ENCODE data around the gene FILIP1L. TPM values are rescaled to one million over a fixed set of nuclear protein-coding genes. Genes with fewer than 3 reads are reported as not detected.

Gene FILIP1L
- total RNA-seq, 3 donors from 2014 or later = 8.9 to 37.0 (median 17.1) TPM

GRCh38 chr3:100125161-100125938, 11.0 kb upstream of the FILIP1L start:
- H3K36me3 ChIP-seq (ENCODE audit: low read depth) = no peaks in the 10 kb centered on the region
- H3K4me3 ChIP-seq = no peak overlapping the region
- intact Hi-C loops (cut with DNase I, micrococcal nuclease) = no loop called here
- TF ChIP-seq CTCF (IDR thresholded peaks at IDR 0.05) = no peak
- ATAC-seq = no peak
- no peaks in the 10 kb centered on the region for H3K4me1 ChIP-seq (ENCODE audit: low read depth)
- no peaks in the 10 kb centered on the region for H3K9me3 ChIP-seq
- DNase-seq = no peak

- ATAC-seq = no peak
- H3K4me1 ChIP-seq (ENCODE audit: low read depth) = no peaks in the 10 kb centered on the region
Measured at GRCh38 chr3:100124201-100124761, 10.0 kb upstream of the FILIP1L start.

GRCh38 chr3:100123112-100123511, 8.8 kb upstream of the FILIP1L start:
- intact Hi-C loops (cut with DNase I, micrococcal nuclease) = no loop called here
- ATAC-seq = no peak
- Histone ChIP-seq H3K9me3 (no peaks in the 10 kb centered on the region), H3K36me3 (ENCODE audit: low read depth) (no peaks in the 10 kb centered on the region), H3K4me3 (no peak overlapping the region), H3K4me1 (ENCODE audit: low read depth) (no peaks in the 10 kb centered on the region)
- DNase-seq = no peak
- no peak for TF ChIP-seq CTCF (IDR thresholded peaks at IDR 0.05)

More at GRCh38 chr3:100124201-100124761, 10.0 kb upstream of the FILIP1L start:
- intact Hi-C loops (cut with DNase I, micrococcal nuclease) = no loop called here
- Histone ChIP-seq H3K4me3 (no peak overlapping the region), H3K9me3 (no peaks in the 10 kb centered on the region), H3K36me3 (ENCODE audit: low read depth) (no peaks in the 10 kb centered on the region)
- TF ChIP-seq CTCF (IDR thresholded peaks at IDR 0.05) = no peak
- DNase-seq = no peak

GRCh38 chr3:100122321-100122720, 8.0 kb upstream of the FILIP1L start:
- Histone ChIP-seq H3K4me3 (no peak overlapping the region), H3K9me3 (no peaks in the 10 kb centered on the region), H3K36me3 (ENCODE audit: low read depth) (no peaks in the 10 kb centered on the region), H3K4me1 (ENCODE audit: low read depth) (no peaks in the 10 kb centered on the region)
- intact Hi-C loops (cut with DNase I, micrococcal nuclease) = no loop called here
- no peak for ATAC-seq
- TF ChIP-seq CTCF (IDR thresholded peaks at IDR 0.05) = no peak
- DNase-seq = no peak

GRCh38 chr3:100120693-100121092, 6.4 kb upstream of the FILIP1L start:
- H3K9me3 ChIP-seq = no peaks in the 10 kb centered on the region
- no peaks in the 10 kb centered on the region for H3K36me3 ChIP-seq (ENCODE audit: low read depth)
- H3K4me3 ChIP-seq = no peak overlapping the region
- no peaks in the 10 kb centered on the region for H3K4me1 ChIP-seq (ENCODE audit: low read depth)
- intact Hi-C loops (cut with DNase I, micrococcal nuclease) = no loop called here
- no peak for ATAC-seq
- DNase-seq = no peak
- no peak for TF ChIP-seq CTCF (IDR thresholded peaks at IDR 0.05)
